ENCODE data around the gene DUSP19. TPM values are rescaled to one million over a fixed set of nuclear protein-coding genes. Genes with fewer than 3 reads are reported as not detected.

Gene DUSP19
- polyA plus RNA-seq, 1 of the 3 experiments (the other 2 are of a cell fraction), result 0.85 TPM

- Histone ChIP-seq H3K79me2 (ENCODE audit: insufficient read depth) (no peaks in the 10 kb centered on the region), H3K4me3 (ENCODE audit: low read depth in 2 of 2, low read length in 1 of 2) (no peak overlapping the region), H3K9me3 (no peaks in the 10 kb centered on the region), H4K20me1 (ENCODE audit: insufficient read depth) (no peaks in the 10 kb centered on the region), H3K27ac (ENCODE audit: low read depth in 2 of 2, low read length in 1 of 2) (no peak overlapping the region), H3K9ac (no peak overlapping the region), H3K27me3 (ENCODE audit: insufficient read depth) (no peaks in the 10 kb centered on the region), H3K4me2 (no peak overlapping the region), H3F3A (replicated peaks; ENCODE audit: insufficient read depth) (no peaks in the 10 kb centered on the region), H2AFZ (ENCODE audit: low read depth) (no peak overlapping the region), H3K4me1 (ENCODE audit: control insufficient read depth in 1 of 2, insufficient read depth in 2 of 2, low read depth in 1 of 2, low read length in 1 of 2) (no peaks in the 10 kb centered on the region), H3K9me2 (no peaks in the 10 kb centered on the region), H3K36me3 (replicated peaks in 1 of 2; ENCODE audit: control insufficient read depth in 1 of 2, insufficient read depth in 2 of 2, low read length in 1 of 2) (no peaks in the 10 kb centered on the region)
- POLR2A ChIA-PET, result no interaction called here
- 86% methylated on average over 1 of the region's 2 CpGs for WGBS (ENCODE audit: low lambda C conversion rate)
- no peak for DNase-seq
- CTCF ChIA-PET, result interaction anchor here (1.1 kb wide), 1 partner anchor 285 kb away, joined by 3 read pairs; no protein-coding TSS in a partner anchor
- TF ChIP-seq FOXM1 (IDR thresholded peaks at IDR 0.05; ENCODE audit: low read depth) (no peak), FOSL2 (IDR thresholded peaks at IDR 0.05; ENCODE audit: borderline replicate concordance, low read depth) (no peak), NRF1 (IDR thresholded peaks at IDR 0.05; ENCODE audit: low read depth, low read length) (no peak), MEF2A (IDR thresholded peaks at IDR 0.05; ENCODE audit: borderline replicate concordance, low read depth) (no peak), RCOR1 (IDR thresholded peaks at IDR 0.05; ENCODE audit: low read length) (no peak), SIN3A (IDR thresholded peaks at IDR 0.05; ENCODE audit: borderline replicate concordance, low read depth, low read length) (no peak), CTCF (IDR thresholded peaks at IDR 0.05) (no peak), TCF12 (IDR thresholded peaks at IDR 0.05) (no peak), TEAD4 (IDR thresholded peaks at IDR 0.05; ENCODE audit: borderline replicate concordance, insufficient read depth) (no peak), MXI1 (IDR thresholded peaks at IDR 0.05; ENCODE audit: low read depth, low read length) (no peak), RFX5 (IDR thresholded peaks at IDR 0.05; ENCODE audit: low read length) (no peak), NFIC (IDR thresholded peaks at IDR 0.05; ENCODE audit: borderline replicate concordance) (no peak), ELF1 (IDR thresholded peaks at IDR 0.05) (no peak), YY1 (IDR thresholded peaks at IDR 0.05; ENCODE audit: low read depth) (no peak), MAX (IDR thresholded peaks at IDR 0.05; ENCODE audit: low read depth) (no peak), EP300 (IDR thresholded peaks at IDR 0.05; ENCODE audit: borderline replicate concordance in 1 of 2, low read depth in 1 of 2, low read length in 1 of 2) (no peak)
- TF ChIP-seq, protein P1, sequence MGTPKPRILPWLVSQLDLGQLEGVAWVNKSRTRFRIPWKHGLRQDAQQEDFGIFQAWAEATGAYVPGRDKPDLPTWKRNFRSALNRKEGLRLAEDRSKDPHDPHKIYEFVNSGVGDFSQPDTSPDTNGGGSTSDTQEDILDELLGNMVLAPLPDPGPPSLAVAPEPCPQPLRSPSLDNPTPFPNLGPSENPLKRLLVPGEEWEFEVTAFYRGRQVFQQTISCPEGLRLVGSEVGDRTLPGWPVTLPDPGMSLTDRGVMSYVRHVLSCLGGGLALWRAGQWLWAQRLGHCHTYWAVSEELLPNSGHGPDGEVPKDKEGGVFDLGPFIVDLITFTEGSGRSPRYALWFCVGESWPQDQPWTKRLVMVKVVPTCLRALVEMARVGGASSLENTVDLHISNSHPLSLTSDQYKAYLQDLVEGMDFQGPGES (IDR thresholded peaks at IDR 0.05; ENCODE audit: low read depth, low read length), result no peak
- TF ChIP-seq, protein P2, sequence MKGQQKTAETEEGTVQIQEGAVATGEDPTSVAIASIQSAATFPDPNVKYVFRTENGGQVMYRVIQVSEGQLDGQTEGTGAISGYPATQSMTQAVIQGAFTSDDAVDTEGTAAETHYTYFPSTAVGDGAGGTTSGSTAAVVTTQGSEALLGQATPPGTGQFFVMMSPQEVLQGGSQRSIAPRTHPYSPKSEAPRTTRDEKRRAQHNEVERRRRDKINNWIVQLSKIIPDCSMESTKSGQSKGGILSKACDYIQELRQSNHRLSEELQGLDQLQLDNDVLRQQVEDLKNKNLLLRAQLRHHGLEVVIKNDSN (IDR thresholded peaks at IDR 0.05; ENCODE audit: borderline replicate concordance, low read depth), result no peak
- TF ChIP-seq, protein P3, sequence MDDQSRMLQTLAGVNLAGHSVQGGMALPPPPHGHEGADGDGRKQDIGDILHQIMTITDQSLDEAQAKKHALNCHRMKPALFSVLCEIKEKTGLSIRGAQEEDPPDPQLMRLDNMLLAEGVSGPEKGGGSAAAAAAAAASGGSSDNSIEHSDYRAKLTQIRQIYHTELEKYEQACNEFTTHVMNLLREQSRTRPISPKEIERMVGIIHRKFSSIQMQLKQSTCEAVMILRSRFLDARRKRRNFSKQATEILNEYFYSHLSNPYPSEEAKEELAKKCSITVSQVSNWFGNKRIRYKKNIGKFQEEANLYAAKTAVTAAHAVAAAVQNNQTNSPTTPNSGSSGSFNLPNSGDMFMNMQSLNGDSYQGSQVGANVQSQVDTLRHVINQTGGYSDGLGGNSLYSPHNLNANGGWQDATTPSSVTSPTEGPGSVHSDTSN (IDR thresholded peaks at IDR 0.05), result no peak
- TF ChIP-seq, protein P4, sequence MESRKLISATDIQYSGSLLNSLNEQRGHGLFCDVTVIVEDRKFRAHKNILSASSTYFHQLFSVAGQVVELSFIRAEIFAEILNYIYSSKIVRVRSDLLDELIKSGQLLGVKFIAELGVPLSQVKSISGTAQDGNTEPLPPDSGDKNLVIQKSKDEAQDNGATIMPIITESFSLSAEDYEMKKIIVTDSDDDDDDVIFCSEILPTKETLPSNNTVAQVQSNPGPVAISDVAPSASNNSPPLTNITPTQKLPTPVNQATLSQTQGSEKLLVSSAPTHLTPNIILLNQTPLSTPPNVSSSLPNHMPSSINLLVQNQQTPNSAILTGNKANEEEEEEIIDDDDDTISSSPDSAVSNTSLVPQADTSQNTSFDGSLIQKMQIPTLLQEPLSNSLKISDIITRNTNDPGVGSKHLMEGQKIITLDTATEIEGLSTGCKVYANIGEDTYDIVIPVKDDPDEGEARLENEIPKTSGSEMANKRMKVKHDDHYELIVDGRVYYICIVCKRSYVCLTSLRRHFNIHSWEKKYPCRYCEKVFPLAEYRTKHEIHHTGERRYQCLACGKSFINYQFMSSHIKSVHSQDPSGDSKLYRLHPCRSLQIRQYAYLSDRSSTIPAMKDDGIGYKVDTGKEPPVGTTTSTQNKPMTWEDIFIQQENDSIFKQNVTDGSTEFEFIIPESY (IDR thresholded peaks at IDR 0.05; ENCODE audit: borderline replicate concordance, low read depth), result no peak
Measured at GRCh38 chr2:183069174-183069573, 9.4 kb upstream of the DUSP19 start.
